Right lobe of liver (tissue), 6 donors: Measurements from ENCODE around the gene RAB27B. TPM values are rescaled to one million over a fixed set of nuclear protein-coding genes. Genes with fewer than 3 reads are reported as not detected.

ENCODE experiments used
- ATAC-seq, 4 donors: fragments of 200-7000 bp; cut with Tn5 transposase; one replicate each; pipeline ENCODE4 v1.9.1; 2020; ENCODE audit warnings: mild to moderate bottlenecking in 4 of 4, moderate library complexity in 4 of 4
- DNase-seq, 3 donors: peaks; one replicate each; pipeline ENCODE4 v3.0.0-alpha.2; 2020
- H3K27ac ChIP-seq, 3 donors: fragments of 200-600 bp; one replicate each; pipeline ENCODE4 v1.8.0; 2022
- H3K27me3 ChIP-seq, 2 donors: fragments of 200-600 bp; one replicate each; pipeline ENCODE4 v1.8.0; 2022
- H3K36me3 ChIP-seq, 4 donors: fragments of 200-600 bp; sonication (generic) in 1 of 4; one replicate each; pipeline versions ENCODE4 v1.5.1 to v1.8.0; 2017 to 2022; ENCODE audit warnings: control low read depth in 1 of 4
- H3K4me1 ChIP-seq, 4 donors: fragments of 200-600 bp; sonication (generic) in 1 of 4; one replicate each; pipeline versions ENCODE4 v1.5.1 to v1.8.0; 2017 to 2022; ENCODE audit warnings: control low read depth in 1 of 4
- H3K4me3 ChIP-seq, 3 donors: fragments of 200-600 bp; one replicate each; pipeline ENCODE4 v1.8.0; 2022
- H3K9me3 ChIP-seq, 4 donors: fragments of 200-600 bp; sonication (generic) in 1 of 4; one replicate each; pipeline versions ENCODE4 v1.5.1 to v1.8.0; 2017 to 2022; ENCODE audit warnings: control low read depth in 1 of 4
- CTCF ChIP-seq, 4 donors: fragments of 200-600 bp in 3 of 4; fragments of 450-650 bp in 1 of 4; IDR thresholded peaks; one replicate each; pipeline versions ENCODE4 v1.5.1 to v1.8.0; 2016 to 2022; ENCODE audit warnings: antibody characterized with exemption in 4 of 4, mild to moderate bottlenecking in 2 of 4
- POLR2A ChIP-seq: fragments of 450-650 bp; IDR thresholded peaks from one replicate; pipeline ENCODE4 v1.6.1; 2017; ENCODE audit warnings: antibody characterized with exemption, mild to moderate bottlenecking
- WGBS: methylation state at CpG from one replicate; pipeline ENCODE4 v1.1.6; 2018; ENCODE audit warnings: low coverage, low lambda C conversion rate; ENCODE audit not compliant: insufficient coverage; ENCODE audit errors: missing lambda C conversion rate; 5-methylcytosine and 5-hydroxymethylcytosine counted together
- intact Hi-C, 2 donors: fragments of 100-400 bp; cut with DNase I; formaldehyde crosslinking; loops; one replicate each; pipeline versions ENCODE4 v1.11.2 to v1.14.1; 2022
- total RNA-seq, 6 experiments: library from RNA; depleted of rRNA in 2 of 6; stranded (reverse); fragments of >200 nt in 2 of 6; fragmentation: NEBNext Ultra II Directional in 3 of 6; extraction: Animal tissue kit (Norgen Biotek cat#: 25700) in 3 of 6; gene quantifications; one replicate each; pipeline versions ENCODE4 v1.1.0 to v1.2.4, GENCODE V29; 2016 to 2023
- donor health status: DM: no; HTN: yes; CAD: no.
- donor health status: DM: no; HTN: no; CAD: no.
- donor health status: DM: no; HTN: no; CAD: no.
- donor health status: DM: no; HTN: yes; CAD: no.
- donor health status: DM: no; HTN: yes; CAD: no.

The RAB27B gene
- total RNA-seq, 6 experiments from 2014 or later: 0.53 to 1.0 (median 0.85) TPM

- no peaks in the 10 kb centered on the region for H3K4me1 ChIP-seq
- WGBS: 61% methylated on average over 4 of the region's 4 CpGs
- TF ChIP-seq POLR2A: no peak
- TF ChIP-seq CTCF (IDR thresholded peaks at IDR 0.05): no peak
- H3K27me3 ChIP-seq: no peaks in the 10 kb centered on the region
- no peaks in the 10 kb centered on the region for H3K9me3 ChIP-seq
- H3K27ac ChIP-seq: no peak overlapping the region
- intact Hi-C loops: no loop called here
- H3K36me3 ChIP-seq: peaks cover 0 to 7% (median 0%) of the 10 kb centered on the region in 4 donors
- H3K4me3 ChIP-seq: no peak overlapping the region
- ATAC-seq (peak in 1 of 4 donors; percentile 44), DNase-seq (no peak)
Measured at GRCh38 chr18:54923339-54923956, 95.2 kb downstream of the RAB27B start.

- Histone ChIP-seq H3K4me1 (no peaks in the 10 kb centered on the region), H3K4me3 (no peak overlapping the region), H3K27me3 (no peaks in the 10 kb centered on the region), H3K27ac (no peak overlapping the region), H3K36me3 (peaks cover 0 to 8% (median 0%) of the 10 kb centered on the region in 4 donors), H3K9me3 (no peaks in the 10 kb centered on the region)
- 75% methylated on average over 1 of the region's 1 CpG for WGBS
- no peak for TF ChIP-seq CTCF (IDR thresholded peaks at IDR 0.05)
- intact Hi-C loops: no loop called here
- DNase-seq (no peak), ATAC-seq (no peak)
Measured at GRCh38 chr18:54924948-54925347, 96.7 kb downstream of the RAB27B start.

GRCh38 chr18:54926593-54927325 lies 98.5 kb downstream of the RAB27B start:
- H3K4me1 ChIP-seq: no peaks in the 10 kb centered on the region
- ATAC-seq: no peak
- H3K27me3 ChIP-seq: no peaks in the 10 kb centered on the region
- peaks cover 0 to 8% (median 0%) of the 10 kb centered on the region in 4 donors for H3K36me3 ChIP-seq
- 77% methylated on average over 3 of the region's 3 CpGs for WGBS
- no peaks in the 10 kb centered on the region for H3K9me3 ChIP-seq
- H3K4me3 ChIP-seq: no peak overlapping the region
- H3K27ac ChIP-seq: no peak overlapping the region
- TF ChIP-seq CTCF (IDR thresholded peaks at IDR 0.05) (no peak), POLR2A (no peak)
- intact Hi-C loops: no loop called here
- no peak for DNase-seq

GRCh38 chr18:54928236-54928635 lies 100.0 kb downstream of the RAB27B start:
- intact Hi-C loops: no loop called here
- DNase-seq (no peak), ATAC-seq (no peak)
- Histone ChIP-seq H3K27me3 (no peaks in the 10 kb centered on the region), H3K9me3 (no peaks in the 10 kb centered on the region), H3K36me3 (peaks cover 0 to 8% (median 0%) of the 10 kb centered on the region in 4 donors), H3K4me1 (no peaks in the 10 kb centered on the region), H3K27ac (no peak overlapping the region), H3K4me3 (no peak overlapping the region)
- TF ChIP-seq POLR2A (no peak), CTCF (IDR thresholded peaks at IDR 0.05) (no peak)
- 100% methylated on average over 1 of the region's 2 CpGs for WGBS
